H9 (cell line): ENCODE measurements around the gene RPL27. TPM values are rescaled to one million over a fixed set of nuclear protein-coding genes. Genes with fewer than 3 reads are reported as not detected.

ENCODE experiments used
- DNase-seq: peaks from one replicate; pipeline ENCODE4 v3.0.0-alpha.2; 2017
- H2AFZ ChIP-seq: one replicate; pipeline ENCODE4 v1.6.1; 2013; ENCODE audit warnings: mild to moderate bottlenecking, low read length, control low read depth, moderate library complexity
- H2AK5ac ChIP-seq: 2 replicates; pipeline ENCODE4 v1.6.1; 2013; ENCODE audit warnings: low read length, control low read depth, mixed read lengths; ENCODE audit not compliant: insufficient read length
- H2BK120ac ChIP-seq: one replicate; pipeline ENCODE4 v1.6.1; 2013; ENCODE audit warnings: low read depth, mild to moderate bottlenecking, low read length, control low read depth, inconsistent platforms; ENCODE audit not compliant: poor library complexity, severe bottlenecking
- H2BK12ac ChIP-seq: 2 replicates; pipeline ENCODE4 v1.6.1; 2013; ENCODE audit warnings: low read length, control low read depth, mixed read lengths, low read depth; ENCODE audit not compliant: insufficient read length
- H2BK15ac ChIP-seq: 2 replicates; pipeline ENCODE4 v1.6.1; 2013; ENCODE audit warnings: low read depth, low read length, control low read depth
- H2BK20ac ChIP-seq: one replicate; pipeline ENCODE4 v1.6.1; 2013; ENCODE audit warnings: low read depth, mild to moderate bottlenecking, low read length, control low read depth, inconsistent platforms; ENCODE audit not compliant: poor library complexity, severe bottlenecking
- H2BK5ac ChIP-seq: 2 replicates; pipeline ENCODE4 v1.6.1; 2013; ENCODE audit warnings: low read length, control low read depth, mixed read lengths; ENCODE audit not compliant: insufficient read length
- H3K14ac ChIP-seq: 2 replicates; pipeline ENCODE4 v1.6.1; 2013; ENCODE audit warnings: low read length, control low read depth; ENCODE audit not compliant: insufficient read depth
- H3K18ac ChIP-seq: 2 replicates; pipeline ENCODE4 v1.6.1; 2013; ENCODE audit warnings: low read depth, mild to moderate bottlenecking, mixed read lengths, low read length, control low read depth; ENCODE audit not compliant: insufficient read length
- H3K23ac ChIP-seq: 2 replicates; pipeline ENCODE4 v1.6.1; 2013; ENCODE audit warnings: low read length, control low read depth, mixed read lengths, low read depth; ENCODE audit not compliant: insufficient read length
- H3K23me2 ChIP-seq: 2 replicates; pipeline ENCODE4 v1.6.1; 2013; ENCODE audit warnings: low read depth, mild to moderate bottlenecking, mixed read lengths, low read length, control low read depth; ENCODE audit not compliant: insufficient read length, poor library complexity, severe bottlenecking
- H3K27ac ChIP-seq: 2 replicates; pipeline ENCODE4 v1.5.1; 2013; ENCODE audit warnings: low read length, control low read depth, mixed read lengths, low read depth; ENCODE audit not compliant: insufficient read length
- H3K27me3 ChIP-seq: 2 replicates; pipeline ENCODE4 v1.6.1; 2013; ENCODE audit warnings: low read length, control low read depth, inconsistent platforms; ENCODE audit not compliant: insufficient read depth
- H3K4ac ChIP-seq: 2 replicates; pipeline ENCODE4 v1.6.1; 2013; ENCODE audit warnings: low read depth, mild to moderate bottlenecking, control low read depth, inconsistent platforms, low read length, moderate library complexity
- H3K4me1 ChIP-seq: 2 replicates; pipeline ENCODE4 v1.6.1; 2013; ENCODE audit warnings: low read length, control low read depth, inconsistent platforms; ENCODE audit not compliant: insufficient read depth
- H3K4me2 ChIP-seq: 2 replicates; pipeline ENCODE4 v1.6.1; 2013; ENCODE audit warnings: low read length, control low read depth, mixed read lengths; ENCODE audit not compliant: insufficient read length, insufficient read depth
- H3K56ac ChIP-seq: 2 replicates; pipeline ENCODE4 v1.6.1; 2013; ENCODE audit warnings: low read depth, mild to moderate bottlenecking, mixed read lengths, low read length, control low read depth; ENCODE audit not compliant: insufficient read length
- H3K79me1 ChIP-seq: 2 replicates; pipeline ENCODE4 v1.6.1; 2013; ENCODE audit warnings: low read depth, mild to moderate bottlenecking, moderate library complexity, low read length, control low read depth, inconsistent platforms; ENCODE audit not compliant: insufficient read depth, poor library complexity, severe bottlenecking
- H3K79me2 ChIP-seq: 2 replicates; pipeline ENCODE4 v1.6.1; 2013; ENCODE audit warnings: low read length, control low read depth, inconsistent platforms; ENCODE audit not compliant: insufficient read depth
- H3K9ac ChIP-seq: 2 replicates; pipeline ENCODE4 v1.6.1; 2013; ENCODE audit warnings: low read length, control low read depth, mixed read lengths; ENCODE audit not compliant: insufficient read length; ENCODE audit errors: extremely low read depth
- H3K9me3 ChIP-seq: one replicate; pipeline ENCODE4 v1.6.1; 2013; ENCODE audit warnings: low read depth, low read length, inconsistent platforms; ENCODE audit not compliant: control insufficient read depth
- H3T11ph ChIP-seq: one replicate; pipeline ENCODE4 v1.6.1; 2013; ENCODE audit warnings: mild to moderate bottlenecking, low read length, control low read depth, inconsistent platforms
- H4K20me1 ChIP-seq: one replicate; pipeline ENCODE4 v1.6.1; 2013; ENCODE audit not compliant: control insufficient read depth, insufficient read length, insufficient read depth
- H4K5ac ChIP-seq: 2 replicates; pipeline ENCODE4 v1.6.1; 2013; ENCODE audit warnings: low read depth, mild to moderate bottlenecking, mixed read lengths, low read length, control low read depth; ENCODE audit not compliant: insufficient read length
- H4K8ac ChIP-seq: replicated peaks from 2 replicates; pipeline ENCODE4 v1.6.1; 2013; ENCODE audit warnings: low read length, control low read depth, mixed read lengths, low read depth; ENCODE audit not compliant: insufficient read length
- H4K91ac ChIP-seq: 2 replicates; pipeline ENCODE4 v1.6.1; 2013; ENCODE audit warnings: low read depth, mild to moderate bottlenecking, moderate library complexity, mixed read lengths, low read length, control low read depth; ENCODE audit not compliant: insufficient read length
- H3K27ac Mint-ChIP-seq, 3 experiments: 2 replicates in 2 of 3; 3 replicates in 1 of 3; pipeline ENCODE4 v1.8.0; 2020 to 2021; ENCODE audit warnings: mixed read lengths in 3 of 3, mild to moderate bottlenecking in 1 of 3, moderate library complexity in 1 of 3
- H3K27me3 Mint-ChIP-seq: 2 replicates; pipeline ENCODE4 v1.8.0; 2021; ENCODE audit warnings: low read depth, mild to moderate bottlenecking, moderate library complexity, mixed read lengths
- H3K36me3 Mint-ChIP-seq, 3 experiments: 2 replicates in 2 of 3; 3 replicates in 1 of 3; pipeline ENCODE4 v1.8.0; 2020 to 2021; ENCODE audit warnings: low read depth in 3 of 3, mixed read lengths in 3 of 3; ENCODE audit not compliant: insufficient read depth in 1 of 3
- H3K4me1 Mint-ChIP-seq, 2 experiments: 2 replicates each; pipeline ENCODE4 v1.8.0; 2020; ENCODE audit warnings: mixed read lengths in 2 of 2
- H3K4me3 Mint-ChIP-seq, 2 experiments: 2 replicates in 1 of 2; 3 replicates in 1 of 2; pipeline ENCODE4 v1.8.0; 2020 to 2021; ENCODE audit warnings: mild to moderate bottlenecking in 2 of 2, mixed read lengths in 2 of 2, moderate library complexity in 1 of 2
- H3K9me3 Mint-ChIP-seq, 2 experiments: 2 replicates in 1 of 2; 3 replicates in 1 of 2; pipeline ENCODE4 v1.8.0; 2020; ENCODE audit warnings: mild to moderate bottlenecking in 2 of 2, mixed read lengths in 2 of 2, moderate library complexity in 1 of 2
- CTCF ChIP-seq: fragments of 200-600 bp; sonication (generic); conservative IDR thresholded peaks from 3 replicates; pipeline ENCODE4 v1.8.0; 2021; ENCODE audit warnings: antibody characterized with exemption, mild to moderate bottlenecking
- WGBS: extraction: QIAGEN DNeasy Blood & Tissue Kit; methylation state at CpG from one replicate; pipeline ENCODE4 v1.1.7; 2013; ENCODE audit warnings: missing lambda C conversion rate, low lambda C conversion rate, mixed read lengths; ENCODE audit not compliant: insufficient read length; ENCODE audit errors: extremely low coverage; 5-methylcytosine and 5-hydroxymethylcytosine counted together
- total RNA-seq: library from RNA; stranded (reverse); gene quantifications from 2 replicates; pipeline ENCODE4 v1.2.1, GENCODE V29; 2021

RPL27 gene
- total RNA-seq, 1 experiment from 2014 or later: 1,514 TPM

GRCh38 chr17:42967925-42968324, 30.3 kb upstream of the RPL27 start:
- no peaks in the 10 kb centered on the region for H3K27me3 ChIP-seq
- 0 out of 5 replicates have a peak, but pooled peaks cover 0 to 4% of the 10 kb centered on the region in 2 experiments for H3K9me3 Mint-ChIP-seq
- H3K27me3 Mint-ChIP-seq: no peaks in the 10 kb centered on the region
- DNase-seq: no peak
- H2BK20ac ChIP-seq: no peak overlapping the region
- H3K56ac ChIP-seq: no peak overlapping the region
- no CpG with 5 or more reads among the region's 1 CpG for WGBS
- no peak overlapping the region for H4K8ac ChIP-seq
- peaks cover 5 to 10% of the 10 kb centered on the region in 2 experiments for H3K4me1 Mint-ChIP-seq
- H3K18ac ChIP-seq: no peak overlapping the region
- no peak overlapping the region for H3K9ac ChIP-seq
- H3K9me3 ChIP-seq: no peaks in the 10 kb centered on the region
- H3K23me2 ChIP-seq: peaks cover 5% of the 10 kb centered on the region
- H3K4me1 ChIP-seq: no peaks in the 10 kb centered on the region
- H3K79me1 ChIP-seq: no peaks in the 10 kb centered on the region
- no peak overlapping the region for H3K14ac ChIP-seq
- H3K4ac ChIP-seq: no peak overlapping the region
- no peak for TF ChIP-seq CTCF
- no peak overlapping the region for H4K5ac ChIP-seq
- no peaks in the 10 kb centered on the region for H4K20me1 ChIP-seq
- H3K4me2 ChIP-seq: no peak overlapping the region
- no peak overlapping the region for H2BK5ac ChIP-seq
- 0 out of 2 replicates have a peak, but pooled peaks cover 2% of the 10 kb centered on the region for H3K79me2 ChIP-seq
- no peak overlapping the region for H3K4me3 Mint-ChIP-seq
- no peak overlapping the region for H2BK120ac ChIP-seq
- H2BK15ac ChIP-seq: no peak overlapping the region
- H3T11ph ChIP-seq: no peak overlapping the region
- H3K23ac ChIP-seq: no peak overlapping the region
- no peak overlapping the region for H4K91ac ChIP-seq
- H3K27ac ChIP-seq: no peak overlapping the region
- no peak overlapping the region for H3K27ac Mint-ChIP-seq
- H2AK5ac ChIP-seq: no peak overlapping the region
- H3K36me3 Mint-ChIP-seq: peaks cover 3 to 11% (median 6%) of the 10 kb centered on the region in 3 experiments; a peak in 6 of 7 replicates
- H2BK12ac ChIP-seq: no peak overlapping the region
- H2AFZ ChIP-seq: no peak overlapping the region
